ENCODE results near the gene SERF2.
"Not testable (repeated sequence)": the region's sequence is repeated elsewhere in the genome, so short reads cannot be mapped to it uniquely, and the experiment has no call there.

The SERF2 gene

GRCh38 chr15:43829951-43830540 is 37.9 kb downstream of the SERF2 start:
- in situ Hi-C loops (cut with HindIII; ENCODE audit: low sequenced_read_pairs): not testable (repeated sequence)

- in situ Hi-C loops (cut with HindIII; ENCODE audit: low sequenced_read_pairs): not testable (repeated sequence)
These were observed 38.7 kb downstream of the SERF2 start for GRCh38 chr15:43830691-43831275.

- in situ Hi-C loops (cut with HindIII; ENCODE audit: low sequenced_read_pairs): not testable (repeated sequence)
These were observed 39.5 kb downstream of the SERF2 start for GRCh38 chr15:43831519-43832052.

- in situ Hi-C loops (cut with HindIII; ENCODE audit: low sequenced_read_pairs): not testable (repeated sequence)
These were observed 40.4 kb downstream of the SERF2 start for GRCh38 chr15:43832485-43832884.

- in situ Hi-C loops (cut with HindIII; ENCODE audit: low sequenced_read_pairs): no loop called here
These were observed 53.3 kb downstream of the SERF2 start for GRCh38 chr15:43845421-43845820.
